Lung (tissue), 12 donors: ENCODE data around the gene CLASP1. TPM values are rescaled to one million over a fixed set of nuclear protein-coding genes. Genes with fewer than 3 reads are reported as not detected.
"Not testable (repeated sequence)": the region's sequence is repeated elsewhere in the genome, so short reads cannot be mapped to it uniquely, and the experiment has no call there.

Experiments
- ATAC-seq: fragments of 200-7000 bp; cut with Tn5 transposase; one replicate; pipeline ENCODE4 v1.9.1; 2020; ENCODE audit warnings: moderate number of reproducible peaks; ENCODE audit not compliant: insufficient read depth, low FRiP score
- DNase-seq, 3 donors: peaks; one replicate each; pipeline ENCODE4 v3.0.0-alpha.2; 2013 to 2017
- H3K27ac ChIP-seq, 2 donors: one replicate each; pipeline ENCODE4 v1.5.1; 2013; ENCODE audit warnings: mild to moderate bottlenecking in 2 of 2, moderate library complexity in 2 of 2, control low read depth in 1 of 2, inconsistent platforms in 1 of 2, low read depth in 1 of 2, low read length in 1 of 2
- H3K27me3 ChIP-seq, 3 donors: one replicate each; pipeline ENCODE4 v1.5.1; 2013; ENCODE audit warnings: low read length in 2 of 3; ENCODE audit not compliant: control insufficient read depth in 3 of 3, insufficient read depth in 3 of 3
- H3K36me3 ChIP-seq, 4 donors: one replicate each; pipeline ENCODE4 v1.5.1; 2013; ENCODE audit warnings: low read length in 4 of 4, mild to moderate bottlenecking in 1 of 4, moderate library complexity in 1 of 4; ENCODE audit not compliant: control insufficient read depth in 4 of 4, insufficient read depth in 4 of 4
- H3K4me1 ChIP-seq, 5 donors: one replicate each; pipeline ENCODE4 v1.5.1; 2013; ENCODE audit warnings: low read length in 5 of 5, mild to moderate bottlenecking in 2 of 5, moderate library complexity in 1 of 5; ENCODE audit not compliant: control insufficient read depth in 5 of 5, insufficient read depth in 5 of 5
- H3K4me3 ChIP-seq: one replicate; pipeline ENCODE4 v1.5.1; 2013; ENCODE audit warnings: mild to moderate bottlenecking, control low read depth, moderate library complexity
- H3K9ac ChIP-seq, 2 donors: one replicate each; pipeline ENCODE4 v1.5.1; 2013; ENCODE audit warnings: low read length in 2 of 2, control low read depth in 1 of 2; ENCODE audit not compliant: insufficient read depth in 1 of 2
- H3K9me3 ChIP-seq, 4 donors: one replicate each; pipeline ENCODE4 v1.5.1; 2013; ENCODE audit warnings: low read length in 3 of 4, mild to moderate bottlenecking in 1 of 4, moderate library complexity in 1 of 4; ENCODE audit not compliant: control insufficient read depth in 4 of 4, insufficient read depth in 3 of 4
- CTCF ChIP-seq: IDR thresholded peaks from 2 replicates; pipeline ENCODE4 v1.5.1; 2012; ENCODE audit warnings: mild to moderate bottlenecking; ENCODE audit errors: control extremely low read depth, extremely low read depth
- WGBS, 2 donors: extraction: QIAGEN DNeasy Blood & Tissue Kit; methylation state at CpG; one replicate each; pipeline ENCODE4 v1.1.7; 2013; 5-methylcytosine and 5-hydroxymethylcytosine counted together
- polyA plus RNA-seq, 2 donors: library from polyadenylated mRNA; stranded (reverse); fragments of 200-250 nt; gene quantifications; one replicate each; pipeline ENCODE4 v1.2.1, GENCODE V29; 2013
- total RNA-seq, 2 donors: library from RNA; depleted of rRNA in 1 of 2; stranded (reverse); fragments of >200 nt in 1 of 2; gene quantifications; one replicate each; pipeline ENCODE4 v1.2.1, GENCODE V29; 2014 to 2021
- donor health status: control.
- donor health status: control.
- donor health status: Bipolar disorder and iron deficiency.
- donor health status: healthy.
- donor health status: DM: yes; HTN: yes; CAD: no.

The CLASP1 gene
- total and polyA plus RNA-seq, 4 donors, result 7.4 to 128 (median 30.6) TPM

DNA sequence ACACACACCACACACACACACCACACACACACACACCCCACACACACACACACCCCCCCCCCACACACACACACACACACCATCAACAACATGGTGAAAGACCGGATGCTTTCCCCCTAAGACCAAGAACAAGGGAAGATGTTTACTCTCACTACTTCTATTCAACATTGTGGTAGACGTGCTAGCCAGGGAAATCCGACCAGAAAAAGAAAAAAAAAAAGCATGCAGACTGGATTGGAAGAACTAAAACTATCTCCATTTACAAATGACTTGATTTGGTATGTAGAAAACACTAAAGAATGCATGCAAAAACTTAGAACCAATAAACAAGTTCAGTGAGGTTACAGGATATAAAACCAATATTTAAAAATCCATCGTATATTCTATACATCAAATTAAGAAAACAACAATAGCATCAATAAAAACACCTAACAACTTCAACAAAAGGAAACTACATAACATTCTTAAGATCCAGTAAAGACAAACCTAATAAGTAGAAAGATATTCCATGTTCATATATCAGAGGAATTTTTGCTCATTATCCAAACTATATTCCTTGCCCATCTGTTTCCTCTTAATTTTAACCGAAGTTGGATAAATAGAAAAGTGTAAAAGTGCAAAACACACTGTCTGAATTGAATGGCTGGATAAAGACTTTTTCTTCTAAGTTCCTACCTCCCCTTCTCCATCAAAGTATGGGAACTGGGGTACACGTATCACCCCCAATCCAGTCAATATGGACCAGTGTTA lies 170.1 kb downstream of the CLASP1 start:
- WGBS, 2 donors, result 79 to 85% methylated on average over 6 of the region's 6 CpGs
- Histone ChIP-seq H3K4me3 (no peak overlapping the region), H3K27me3 (no peaks in the 10 kb centered on the region), H3K4me1 (peaks cover 16 to 32% (median 22%) of the 10 kb centered on the region in 5 donors), H3K36me3 (peaks cover 0 to 5% (median 2%) of the 10 kb centered on the region in 4 donors), H3K9me3 (no peaks in the 10 kb centered on the region), H3K9ac (no peak overlapping the region), H3K27ac (no peak overlapping the region)
- peak in 2 of 3 donors; percentile 35 to 52 for DNase-seq
- no peak for TF ChIP-seq CTCF
- no peak for ATAC-seq

- H3K27me3 ChIP-seq, ATAC-seq, DNase-seq, H3K9ac ChIP-seq, H3K9me3 ChIP-seq, H3K4me3 ChIP-seq, H3K36me3 ChIP-seq, H3K27ac ChIP-seq: not testable (repeated sequence)
- H3K4me1 ChIP-seq, result peaks cover 16 to 32% (median 22%) of the 10 kb centered on the region in 5 donors
- WGBS, 2 donors, result 93 to 96% methylated on average over 7 of the region's 7 CpGs
Observed at GRCh38 chr2:121478358-121478995, 170.8 kb downstream of the CLASP1 start.

- no peak for ATAC-seq
- Histone ChIP-seq H3K27me3 (no peaks in the 10 kb centered on the region), H3K27ac (peak overlapping the region in 1 of 2 donors; percentile 46), H3K4me3 (no peak overlapping the region), H3K36me3 (no peaks in the 10 kb centered on the region), H3K4me1 (peaks cover 16 to 39% (median 21%) of the 10 kb centered on the region in 5 donors), H3K9ac (no peak overlapping the region), H3K9me3 (no peaks in the 10 kb centered on the region)
- TF ChIP-seq CTCF, result no peak
- no peak for DNase-seq
- WGBS, 2 donors, result 78 to 86% methylated on average over 3 of the region's 3 CpGs
Observed at GRCh38 chr2:121476684-121477083, 172.6 kb downstream of the CLASP1 start.

GRCh38 chr2:121475811-121476571 lies 173.3 kb downstream of the CLASP1 start:
- H3K27me3 ChIP-seq, result no peaks in the 10 kb centered on the region
- no peak overlapping the region for H3K4me3 ChIP-seq
- TF ChIP-seq CTCF, result no peak
- DNase-seq, result no peak
- no peak overlapping the region for H3K9ac ChIP-seq
- WGBS, 2 donors, result 95 to 99% methylated on average over 4 of the region's 4 CpGs
- ATAC-seq, result no peak
- H3K36me3 ChIP-seq, result peaks cover 0 to under 1% (median 0%) of the 10 kb centered on the region in 4 donors
- no peaks in the 10 kb centered on the region for H3K9me3 ChIP-seq
- H3K27ac ChIP-seq, result peak overlapping the region in 1 of 2 donors; percentile 46
- H3K4me1 ChIP-seq, result peaks cover 10 to 33% (median 16%) of the 10 kb centered on the region in 5 donors
